Sigmoid colon (tissue), 7 donors: Measurements from ENCODE around the gene NDUFA13. TPM values are rescaled to one million over a fixed set of nuclear protein-coding genes. Genes with fewer than 3 reads are reported as not detected.

Source experiments
- DNase-seq: peaks from one replicate; pipeline ENCODE4 v3.0.0-alpha.2; 2019
- H3K27ac ChIP-seq, 4 donors: fragments of 200-600 bp; sonication (generic); one replicate each; pipeline ENCODE4 v1.5.1; 2016 to 2019; ENCODE audit warnings: mild to moderate bottlenecking in 1 of 4
- H3K27me3 ChIP-seq, 3 donors: fragments of 200-600 bp; sonication (generic); one replicate each; pipeline ENCODE4 v1.5.1; 2019; ENCODE audit warnings: mild to moderate bottlenecking in 1 of 3
- H3K36me3 ChIP-seq, 4 donors: fragments of 200-600 bp; sonication (generic); one replicate each; pipeline ENCODE4 v1.5.1; 2016 to 2019
- H3K4me1 ChIP-seq, 4 donors: fragments of 200-600 bp; sonication (generic); one replicate each; pipeline ENCODE4 v1.5.1; 2017 to 2019
- H3K4me3 ChIP-seq, 4 donors: fragments of 200-600 bp; sonication (generic); one replicate each; pipeline ENCODE4 v1.5.1; 2017 to 2019; ENCODE audit warnings: mild to moderate bottlenecking in 2 of 4, moderate library complexity in 1 of 4
- H3K9me3 ChIP-seq, 4 donors: fragments of 200-600 bp in 3 of 4; sonication (generic) in 3 of 4; one replicate each; pipeline versions ENCODE4 v1.5.1 to v1.6.1; 2013 to 2019
- CTCF ChIP-seq, 4 experiments: fragments of 450-650 bp in 3 of 4; fragments of 200-600 bp in 1 of 4; IDR thresholded peaks; one replicate each; pipeline ENCODE4 v1.5.1; 2016 to 2019; ENCODE audit warnings: antibody characterized with exemption in 4 of 4, mild to moderate bottlenecking in 3 of 4, moderate library complexity in 2 of 4
- EP300 ChIP-seq, 4 donors: sonication (generic); formaldehyde crosslinking; IDR thresholded peaks; one replicate each; pipeline ENCODE4 v1.6.1; 2017; ENCODE audit warnings: antibody characterized with exemption in 4 of 4
- POLR2A ChIP-seq, 2 donors: fragments of 450-650 bp; IDR thresholded peaks; one replicate each; pipeline ENCODE4 v1.6.1; 2016; ENCODE audit warnings: antibody characterized with exemption in 2 of 2, mild to moderate bottlenecking in 2 of 2, moderate library complexity in 2 of 2
- POLR2AphosphoS5 ChIP-seq, 4 donors: sonication (generic); formaldehyde crosslinking; IDR thresholded peaks; one replicate each; pipeline ENCODE4 v1.6.1; 2017; ENCODE audit warnings: antibody characterized with exemption in 4 of 4
- WGBS, 2 donors: extraction: QIAGEN DNeasy Blood & Tissue Kit; methylation state at CpG; one replicate each; pipeline ENCODE4 v1.1.7; 2013; 5-methylcytosine and 5-hydroxymethylcytosine counted together
- intact Hi-C: fragments of 100-400 bp; cut with DNase I; formaldehyde crosslinking; loops from one replicate; pipeline ENCODE4 v1.15.1; 2023
- polyA plus RNA-seq, 3 donors: library from polyadenylated mRNA; stranded (reverse); fragments of 200-250 nt; gene quantifications; one replicate each; pipeline ENCODE4 v1.2.3, GENCODE V29; 2013
- total RNA-seq, 4 donors: library from RNA; depleted of rRNA; stranded (reverse); fragments of >200 nt; gene quantifications; one replicate each; pipeline ENCODE4 v1.1.0, GENCODE V29; 2016
- donor health status: healthy with polysubstance abuse.
- donor health status: Bipolar disorder and iron deficiency.
- donor health status: healthy.

The NDUFA13 gene
- total and polyA plus RNA-seq, 7 donors = 31.3 to 339 (median 110) TPM

- Histone ChIP-seq H3K27me3 (no peaks in the 10 kb centered on the region), H3K36me3 (peaks cover 15 to 98% (median 59%) of the 10 kb centered on the region in 4 donors), H3K9me3 (no peaks in the 10 kb centered on the region), H3K4me1 (no peaks in the 10 kb centered on the region), H3K27ac (no peak overlapping the region), H3K4me3 (no peak overlapping the region)
- 95% methylated on average over 26 of the region's 26 CpGs for WGBS, 2 donors
- TF ChIP-seq CTCF (IDR thresholded peaks at IDR 0.05) = no peak
- no peak for TF ChIP-seq EP300 (IDR thresholded peaks at IDR 0.05)
- no peak for TF ChIP-seq POLR2A (IDR thresholded peaks at IDR 0.05)
- no peak for TF ChIP-seq POLR2AphosphoS5 (IDR thresholded peaks at IDR 0.05)
- DNase-seq = no peak
- intact Hi-C loops = no loop called here
Observed at GRCh38 chr19:19501798-19502197, 14.2 kb upstream of the NDUFA13 start.

GRCh38 chr19:19502281-19502680 lies 13.7 kb upstream of the NDUFA13 start:
- Histone ChIP-seq H3K4me3 (no peak overlapping the region), H3K27me3 (no peaks in the 10 kb centered on the region), H3K9me3 (no peaks in the 10 kb centered on the region), H3K4me1 (no peaks in the 10 kb centered on the region), H3K27ac (no peak overlapping the region), H3K36me3 (peaks cover 15 to 98% (median 58%) of the 10 kb centered on the region in 4 donors)
- no peak for TF ChIP-seq CTCF (IDR thresholded peaks at IDR 0.05)
- no peak for TF ChIP-seq EP300 (IDR thresholded peaks at IDR 0.05)
- no peak for TF ChIP-seq POLR2AphosphoS5 (IDR thresholded peaks at IDR 0.05)
- no peak for TF ChIP-seq POLR2A (IDR thresholded peaks at IDR 0.05)
- no peak for DNase-seq
- intact Hi-C loops = no loop called here
- WGBS, 2 donors = 96 to 97% methylated on average over 19 of the region's 19 CpGs

GRCh38 chr19:19502808-19503602 lies 13.0 kb upstream of the NDUFA13 start:
- TF ChIP-seq POLR2AphosphoS5 (IDR thresholded peaks at IDR 0.05) (no peak), POLR2A (IDR thresholded peaks at IDR 0.05) (no peak), EP300 (IDR thresholded peaks at IDR 0.05) (no peak), CTCF (IDR thresholded peaks at IDR 0.05) (no peak)
- DNase-seq = no peak
- H3K4me3 ChIP-seq = no peak overlapping the region
- H3K9me3 ChIP-seq = no peaks in the 10 kb centered on the region
- WGBS, 2 donors = 89 to 92% methylated on average over 18 of the region's 18 CpGs
- H3K4me1 ChIP-seq = no peaks in the 10 kb centered on the region
- H3K27me3 ChIP-seq = no peaks in the 10 kb centered on the region
- H3K27ac ChIP-seq = no peak overlapping the region
- intact Hi-C loops = no loop called here
- H3K36me3 ChIP-seq = peaks cover 15 to 96% (median 57%) of the 10 kb centered on the region in 4 donors

- no peaks in the 10 kb centered on the region for H3K4me1 ChIP-seq
- H3K27me3 ChIP-seq = no peaks in the 10 kb centered on the region
- no peaks in the 10 kb centered on the region for H3K9me3 ChIP-seq
- TF ChIP-seq POLR2A (IDR thresholded peaks at IDR 0.05) (no peak), CTCF (IDR thresholded peaks at IDR 0.05) (no peak), POLR2AphosphoS5 (IDR thresholded peaks at IDR 0.05) (no peak), EP300 (IDR thresholded peaks at IDR 0.05) (no peak)
- WGBS, 2 donors = 93% methylated on average over 23 of the region's 23 CpGs
- no peak overlapping the region for H3K27ac ChIP-seq
- intact Hi-C loops = no loop called here
- no peak for DNase-seq
- no peak overlapping the region for H3K4me3 ChIP-seq
- peaks cover 10 to 76% (median 39%) of the 10 kb centered on the region in 4 donors for H3K36me3 ChIP-seq
Observed at GRCh38 chr19:19504754-19505668, 11.0 kb upstream of the NDUFA13 start.
